Measurements from ENCODE around the gene ANP32E.
"Not testable (repeated sequence)": the region's sequence is repeated elsewhere in the genome, so short reads cannot be mapped to it uniquely, and the experiment has no call there.

ANP32E gene

DNA sequence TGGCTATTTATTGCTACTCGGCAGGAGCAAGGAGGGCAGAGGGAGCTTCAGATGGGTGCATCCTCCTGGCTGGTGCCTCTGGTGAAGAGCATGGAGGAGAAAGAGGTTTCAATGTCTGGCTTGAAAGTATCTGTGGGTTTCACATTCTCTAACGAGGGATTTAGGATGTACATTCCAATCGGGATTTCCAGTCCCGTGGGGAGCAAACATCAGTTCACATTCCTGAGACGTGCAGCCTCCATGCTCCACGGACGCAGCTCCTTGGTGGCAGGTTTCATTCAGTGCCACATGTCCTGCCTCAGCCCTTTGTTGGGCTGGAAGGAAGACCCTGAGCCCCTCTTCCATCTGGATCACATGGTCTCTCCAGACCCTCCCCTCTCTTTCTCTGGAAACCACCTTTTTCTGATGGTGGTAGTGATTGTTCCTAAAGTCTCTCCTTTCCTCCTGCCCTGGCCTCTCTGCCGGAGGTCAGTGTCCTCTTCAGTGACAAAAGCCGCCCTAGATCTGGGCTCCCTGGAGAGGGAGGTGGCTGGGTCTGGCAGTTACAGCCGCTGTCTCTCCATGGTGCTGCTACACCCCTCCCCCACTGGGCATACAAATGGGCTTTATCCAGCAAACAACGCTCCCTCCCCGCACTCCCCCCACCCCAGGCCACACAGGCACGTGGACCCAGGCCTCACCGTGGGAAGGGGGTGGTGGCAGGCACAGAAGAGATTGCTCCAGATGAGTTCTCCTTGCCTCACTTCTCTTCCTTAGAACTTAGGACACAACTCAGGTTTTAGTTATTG, 20.8 kb upstream of the ANP32E start:
- peak; percentile 88 for DNase-seq

DNA sequence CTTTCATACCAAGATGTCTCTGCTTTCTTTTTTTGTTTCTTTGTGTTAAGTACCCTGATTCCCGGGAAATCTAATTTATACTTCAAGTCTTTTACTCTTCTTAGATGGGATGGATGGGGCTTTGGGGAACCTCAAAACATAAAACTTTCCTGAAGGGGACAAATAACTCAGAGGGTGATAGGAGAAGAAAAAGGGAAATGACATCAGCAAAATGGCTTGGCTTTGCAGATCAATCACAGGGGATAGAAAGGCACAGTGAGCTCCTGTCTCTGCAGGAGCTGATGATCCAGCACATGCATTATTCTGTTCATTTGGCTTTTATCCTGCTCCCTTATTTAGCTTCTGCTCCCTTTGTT, 20.3 kb upstream of the ANP32E start:
- peak; percentile 73 for DNase-seq

DNA sequence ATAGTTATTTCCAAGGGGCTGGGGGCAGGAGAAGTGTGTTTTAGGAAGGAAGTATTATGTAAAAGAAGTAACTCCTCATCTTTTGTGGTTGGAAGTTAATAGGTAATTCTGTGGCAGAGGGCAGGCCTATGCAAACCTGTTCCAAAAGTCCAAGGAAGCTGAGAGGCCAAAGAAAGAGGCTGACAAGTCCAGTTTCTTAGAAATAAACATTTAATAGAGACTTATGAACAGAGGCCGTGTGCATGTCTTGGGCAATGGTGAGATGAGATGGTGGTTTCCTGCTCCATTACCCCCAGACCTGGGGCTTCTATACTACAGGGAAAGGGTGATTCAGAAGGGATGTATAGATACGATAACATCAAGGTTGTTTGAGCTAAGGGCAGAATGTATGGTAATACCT, 14.0 kb upstream of the ANP32E start:
- DNase-seq: no peak

DNA sequence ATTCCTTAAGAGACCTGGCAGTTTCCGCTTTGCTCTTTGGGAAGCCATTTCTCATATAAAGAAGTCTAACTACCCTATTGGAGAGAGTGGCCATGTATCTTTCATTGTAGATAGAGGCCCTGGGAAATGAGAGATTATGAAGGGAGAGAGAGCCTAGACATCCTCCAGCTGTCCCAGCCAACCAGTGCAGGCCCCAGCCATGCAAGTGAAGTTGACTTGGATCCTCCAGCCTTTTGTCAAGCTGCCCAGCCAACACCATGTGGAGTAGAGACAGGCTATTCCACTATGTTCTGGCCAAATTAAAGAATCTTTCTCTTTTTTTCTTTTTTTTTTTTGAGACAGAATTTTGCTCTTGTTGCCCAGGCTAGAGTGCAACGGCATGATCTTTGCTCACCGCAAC, 7.1 kb upstream of the ANP32E start:
- no peak for DNase-seq

DNA sequence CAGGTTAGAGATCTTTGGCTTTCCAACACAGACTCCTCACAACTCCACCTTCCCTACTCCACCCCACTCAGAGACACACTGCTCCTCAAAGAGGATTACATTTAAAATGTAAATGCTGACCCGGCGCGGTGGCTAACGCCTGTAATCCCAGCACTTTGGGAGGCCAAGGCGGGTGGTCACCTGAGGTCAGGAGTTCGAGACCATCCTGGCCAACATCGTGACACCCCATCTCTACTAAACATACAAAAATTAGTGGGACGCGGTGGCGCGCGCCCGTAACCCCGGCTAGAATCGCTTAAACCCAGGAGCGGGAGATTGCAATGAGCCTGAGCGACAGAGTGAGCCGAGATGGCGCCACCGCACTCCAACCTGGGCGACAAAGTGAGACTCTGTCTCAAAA, 1.8 kb upstream of the ANP32E start:
- no peak for DNase-seq

DNA sequence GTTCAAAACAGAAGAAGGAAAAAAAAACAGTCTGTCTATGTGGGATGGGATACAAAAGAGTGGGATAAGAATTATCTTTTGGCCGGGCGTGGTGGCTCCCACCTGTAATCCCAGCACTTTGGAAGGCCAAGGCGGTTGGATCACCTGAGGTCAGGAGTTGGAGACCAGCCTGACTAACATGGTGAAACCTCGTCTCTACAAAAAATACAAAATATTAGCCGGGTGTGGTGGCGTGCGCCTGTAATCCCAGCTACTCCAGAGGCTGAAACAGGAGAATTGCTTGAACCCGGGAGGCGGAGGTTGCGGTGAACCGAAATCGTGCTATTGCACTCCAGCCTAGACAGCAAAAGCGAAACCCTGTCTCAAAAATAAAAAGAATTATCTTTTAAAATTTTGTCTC, 1.3 kb upstream of the ANP32E start:
- not testable (repeated sequence) for DNase-seq

DNA sequence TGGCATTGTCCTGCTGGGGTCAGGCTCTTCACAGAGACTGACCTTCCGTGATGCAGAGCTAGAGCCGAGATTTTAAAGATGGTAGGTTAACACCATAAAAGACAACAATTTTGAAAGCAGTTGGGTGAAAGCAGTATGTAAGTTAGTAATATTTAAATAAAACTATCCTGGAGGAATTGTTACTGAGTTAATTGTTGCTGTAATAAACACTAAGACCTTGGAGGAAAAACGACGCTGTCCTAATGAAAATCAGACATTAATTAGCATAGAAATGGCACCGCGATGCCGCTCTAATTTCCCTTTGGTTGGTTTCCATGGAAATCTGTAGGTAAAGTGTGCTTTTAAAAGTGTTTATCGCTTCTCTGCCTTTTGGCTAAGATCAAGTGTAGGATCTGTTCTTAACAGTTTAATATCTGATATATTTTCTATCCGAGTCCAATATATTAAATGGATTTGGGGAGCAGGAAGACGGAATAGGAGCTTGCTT, 745 bp upstream of the ANP32E start:
- no peak for DNase-seq

DNA sequence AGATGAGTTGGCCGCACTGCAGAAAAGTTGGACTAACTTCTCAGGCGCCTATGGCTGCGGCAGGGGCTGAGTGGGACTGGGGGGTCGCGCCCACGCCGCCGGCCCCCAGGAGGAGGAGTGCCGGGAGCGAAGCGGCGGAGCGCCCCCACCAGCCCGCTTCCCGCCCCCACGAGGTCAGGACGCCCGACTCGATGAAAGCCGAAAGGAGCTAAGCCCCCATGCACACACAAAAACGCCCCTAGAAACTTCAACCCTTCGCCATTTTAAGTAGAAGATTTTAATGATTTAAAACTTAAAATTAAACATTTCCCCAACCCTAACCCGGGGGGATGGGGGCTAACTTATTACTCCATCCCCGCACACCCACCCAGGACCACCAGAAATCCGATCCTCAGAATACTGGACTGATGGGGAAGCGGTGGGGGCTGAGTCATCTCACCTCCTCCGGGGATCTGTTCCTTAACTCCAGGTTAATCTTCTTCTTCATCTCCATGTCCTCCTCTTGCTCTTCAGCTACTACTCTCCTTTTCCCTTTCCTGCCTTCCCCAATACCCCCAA, 539 bp downstream of the ANP32E start:
- peak; percentile 60 for DNase-seq

DNA sequence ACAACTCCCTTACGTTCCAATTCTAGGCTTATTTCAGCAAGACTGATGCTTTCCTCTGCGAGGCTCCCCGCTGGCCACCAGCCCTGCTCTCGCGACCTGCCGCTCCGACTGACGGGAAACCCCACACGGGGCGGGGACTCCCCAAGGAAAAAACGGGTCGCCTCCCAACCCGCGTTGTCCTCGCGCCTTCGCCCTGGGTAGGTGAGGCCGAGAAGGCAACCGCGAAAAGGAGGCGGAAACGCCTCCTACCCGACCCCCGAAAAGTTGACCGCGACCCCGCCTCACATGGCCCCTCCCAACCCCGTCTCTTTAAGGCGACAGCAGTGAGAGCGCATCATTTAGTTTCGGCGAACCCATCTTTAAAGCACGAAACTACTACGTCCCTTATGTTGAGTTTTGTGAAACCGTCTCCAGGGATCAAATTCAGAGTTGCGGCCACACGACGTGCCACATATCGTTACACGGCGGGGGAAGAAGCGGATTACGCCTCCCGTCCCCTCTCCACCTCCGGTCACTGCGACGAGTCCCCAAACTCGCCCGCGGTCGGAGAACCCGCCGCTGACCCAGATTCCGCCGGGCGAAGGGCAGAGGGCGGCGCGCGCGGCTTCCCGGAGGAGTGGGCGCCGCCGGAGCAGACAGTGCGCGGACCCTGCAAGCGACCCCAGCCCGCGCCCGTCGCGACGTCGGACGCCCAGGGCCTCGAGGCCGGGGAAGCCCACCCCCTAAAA, 1.2 kb downstream of the ANP32E start:
- peak; percentile 80 for DNase-seq

DNA sequence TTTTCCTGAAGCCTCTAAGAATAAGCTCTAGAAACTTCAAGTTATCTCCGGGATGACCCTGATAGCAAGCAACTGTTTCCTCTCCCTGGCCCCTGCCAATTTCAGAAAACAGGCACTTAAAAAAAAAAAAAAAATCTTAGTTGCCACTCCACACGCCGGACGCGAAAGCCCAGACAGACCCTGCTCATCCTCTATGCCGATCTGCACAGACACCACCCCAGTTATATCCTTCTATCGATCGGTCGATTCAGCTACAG, 1.7 kb downstream of the ANP32E start:
- DNase-seq: no peak

DNA sequence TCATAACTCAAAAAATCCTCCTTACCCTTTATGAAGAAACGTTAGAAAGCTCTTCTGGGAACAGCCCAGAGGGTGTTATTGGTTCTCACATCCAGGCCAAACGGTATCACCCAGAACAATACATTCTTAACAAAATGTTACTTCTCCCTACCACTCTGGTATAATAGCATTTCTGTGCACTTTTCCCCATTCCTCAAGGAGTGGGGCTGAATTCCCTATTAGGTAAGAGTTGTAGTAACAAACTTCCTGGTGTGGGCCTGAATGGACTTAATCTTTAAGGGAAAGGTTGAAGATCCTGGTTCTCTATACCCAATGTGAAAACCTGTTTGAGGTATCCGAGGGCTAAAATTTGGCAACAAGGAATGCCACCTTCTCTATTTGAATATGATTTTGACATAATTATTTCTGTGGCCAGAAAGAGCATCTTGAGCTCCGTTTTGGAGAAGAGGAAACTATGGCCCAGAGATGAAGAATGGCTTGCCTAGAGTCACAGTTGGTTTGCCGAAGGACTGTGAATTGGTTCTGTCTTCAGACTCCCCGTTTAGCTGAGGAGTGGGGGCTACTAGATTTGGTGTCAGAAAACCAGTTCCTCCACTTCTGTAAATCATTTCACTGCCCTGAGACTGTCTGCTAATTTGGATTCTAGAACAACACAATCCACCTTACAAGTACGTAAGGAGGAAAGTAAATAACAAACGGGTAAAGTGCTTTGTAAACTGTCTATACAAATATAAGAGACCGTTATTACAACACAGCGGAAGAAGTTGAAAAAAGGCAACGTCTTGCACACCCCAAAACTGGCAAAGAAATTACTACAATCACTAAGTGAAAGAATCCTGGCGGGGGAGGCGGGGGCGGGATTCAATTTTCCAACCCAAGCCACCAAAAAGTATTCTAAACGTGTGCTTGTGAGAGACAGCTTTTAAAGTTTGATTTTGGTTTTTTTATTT, 2.3 kb downstream of the ANP32E start:
- DNase-seq: no peak

DNA sequence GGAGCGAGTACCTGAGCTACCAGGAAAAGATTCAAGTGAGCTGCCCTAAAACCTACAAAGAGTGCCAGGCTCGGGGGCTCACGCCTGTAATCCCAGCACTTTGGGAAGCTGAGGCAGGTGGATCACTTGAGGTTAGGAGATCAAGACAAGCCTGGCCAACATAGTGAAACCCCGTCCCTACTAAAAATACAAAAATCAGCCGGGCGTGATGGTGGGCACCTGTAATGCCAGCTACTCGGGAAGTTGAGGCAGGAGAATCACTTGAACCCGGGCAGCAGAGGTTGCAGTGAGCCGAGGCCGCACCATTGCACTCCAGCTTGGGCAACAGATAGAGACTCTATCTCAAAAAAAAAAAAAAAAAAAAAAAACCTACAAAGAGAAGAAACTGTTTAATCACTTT, 3.0 kb downstream of the ANP32E start:
- DNase-seq: not testable (repeated sequence)

DNA sequence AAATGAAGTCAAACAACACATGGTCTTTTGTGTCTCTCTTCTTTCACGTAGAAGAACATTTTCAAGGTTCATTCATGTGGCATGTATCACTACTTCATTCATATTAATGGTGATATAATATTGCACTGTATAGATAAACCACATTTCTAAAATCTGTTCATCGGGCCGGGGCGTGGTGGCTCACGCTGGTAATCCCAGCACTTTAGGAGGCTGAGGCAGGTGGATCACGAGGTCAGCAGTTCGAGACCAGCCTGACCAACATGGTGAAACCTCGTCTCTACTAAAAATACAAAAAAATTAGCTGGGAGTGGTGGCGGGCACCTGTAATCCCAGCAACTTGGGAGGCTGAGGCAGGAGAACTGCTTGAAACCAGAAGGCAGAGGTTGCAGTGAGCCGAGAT, 7.7 kb downstream of the ANP32E start:
- DNase-seq: not testable (repeated sequence)

DNA sequence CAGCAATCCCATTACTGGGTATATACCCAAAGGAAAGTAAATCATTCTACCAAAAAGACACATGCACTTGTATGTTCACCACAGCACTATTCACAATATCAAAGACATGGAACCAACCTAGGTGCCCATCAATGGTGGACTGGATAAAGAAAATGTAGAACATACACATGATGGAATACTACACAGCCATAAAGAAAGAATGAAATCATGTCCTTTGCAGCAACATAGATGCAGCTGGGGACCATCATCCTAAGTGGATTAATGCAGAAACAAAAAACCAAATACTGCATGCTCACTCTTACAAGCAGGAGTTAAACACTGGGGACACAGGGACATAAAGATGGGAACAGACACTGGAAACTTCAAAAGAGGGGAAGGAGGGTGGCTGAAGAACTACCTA, 8.7 kb downstream of the ANP32E start:
- no peak for DNase-seq

DNA sequence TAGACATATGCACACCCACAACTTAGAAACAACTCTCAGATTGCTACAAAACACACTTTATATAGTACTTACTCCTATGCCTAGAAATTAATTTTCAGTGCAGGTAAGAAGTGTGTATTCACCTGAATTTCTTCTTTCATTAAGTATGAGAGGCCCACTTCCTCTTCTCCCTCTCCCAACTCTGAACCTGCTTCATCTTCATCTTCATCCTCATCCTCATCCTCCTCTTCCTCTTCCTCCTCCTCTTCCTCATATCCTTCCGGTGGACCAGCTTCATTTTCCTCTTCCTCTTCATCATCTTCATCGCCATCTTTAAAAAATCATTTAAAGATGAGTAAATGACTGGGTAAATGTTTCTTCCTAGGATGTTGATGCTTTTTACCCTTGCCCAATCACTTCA, 9.4 kb downstream of the ANP32E start:
- no peak for DNase-seq

DNA sequence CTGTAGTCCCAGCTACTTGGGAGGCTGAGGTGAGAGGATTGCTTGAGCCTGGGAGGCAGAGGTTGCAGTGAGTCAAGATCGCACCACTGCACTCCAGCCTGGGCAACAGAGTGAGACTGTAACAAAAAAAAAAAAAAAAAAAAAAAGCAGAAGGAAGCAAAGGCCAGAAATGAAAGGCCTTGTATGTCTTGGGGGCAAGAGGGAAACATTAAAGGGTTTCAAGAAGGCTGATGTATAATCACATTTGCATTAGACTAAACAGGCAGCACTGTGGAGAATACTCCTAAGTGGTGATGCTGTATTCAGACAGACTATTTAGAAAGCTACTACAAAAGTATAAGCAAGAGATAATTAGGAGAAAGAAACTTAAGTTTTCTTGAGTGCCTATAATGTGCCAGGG, 10.4 kb downstream of the ANP32E start:
- no peak for DNase-seq

DNA sequence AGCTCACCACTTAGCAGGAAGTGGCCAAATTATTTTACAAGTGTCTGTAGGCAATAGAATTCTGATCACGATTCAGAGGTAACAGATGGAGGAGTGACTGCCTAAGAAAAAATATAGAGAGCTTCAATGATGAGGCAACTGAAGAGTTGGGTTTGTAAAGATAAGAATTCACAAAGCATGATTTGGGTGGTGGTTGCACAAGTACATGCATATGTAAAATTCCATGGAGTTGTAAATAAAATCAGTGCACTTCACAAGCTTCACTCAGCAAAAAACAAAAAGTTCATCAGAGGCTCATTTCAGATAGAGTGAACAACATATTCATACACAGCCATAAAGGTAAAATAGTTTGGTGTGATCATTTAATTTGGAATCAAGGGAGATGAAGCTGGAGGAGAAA, 10.9 kb downstream of the ANP32E start:
- DNase-seq: no peak

DNA sequence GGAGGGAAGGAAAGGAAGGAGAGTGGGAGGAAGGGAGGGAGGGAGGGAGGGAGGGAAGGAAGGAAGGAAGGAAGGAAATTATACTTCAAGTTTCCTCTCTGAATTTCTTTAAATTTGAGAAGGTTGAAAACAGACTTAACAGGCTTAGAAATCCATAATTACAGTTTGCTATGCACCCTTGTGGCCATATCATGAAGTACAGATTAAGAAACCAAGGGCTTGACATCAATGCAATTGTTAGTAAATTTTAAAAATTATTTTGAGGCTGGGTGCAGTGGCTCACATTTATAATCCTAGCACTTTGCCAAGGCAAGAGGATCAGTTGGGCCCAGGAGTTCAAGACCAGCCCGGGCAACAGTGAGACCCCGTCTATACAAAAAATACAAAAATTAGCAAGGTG, 14.4 kb downstream of the ANP32E start:
- peak; percentile 30 for DNase-seq

DNA sequence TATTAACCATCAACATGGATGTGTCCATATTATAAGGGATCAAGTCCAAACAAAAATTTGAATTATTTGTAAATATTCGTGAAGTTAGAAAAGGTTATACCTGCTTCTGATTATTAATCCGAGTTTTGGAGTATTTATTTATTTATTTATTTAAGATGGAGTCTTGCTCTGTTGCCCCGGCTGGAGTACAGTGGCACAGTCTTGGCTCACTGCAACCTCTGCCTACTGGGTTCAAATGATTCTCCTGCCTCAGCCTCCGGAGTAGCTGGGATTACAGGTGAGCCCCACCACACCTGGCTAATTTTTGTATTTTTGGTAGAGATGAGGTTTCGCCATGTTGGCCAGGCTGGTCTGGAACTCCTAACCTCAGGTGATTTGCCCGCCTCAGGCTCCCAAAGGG, 20.1 kb downstream of the ANP32E start:
- DNase-seq: not testable (repeated sequence)

DNA sequence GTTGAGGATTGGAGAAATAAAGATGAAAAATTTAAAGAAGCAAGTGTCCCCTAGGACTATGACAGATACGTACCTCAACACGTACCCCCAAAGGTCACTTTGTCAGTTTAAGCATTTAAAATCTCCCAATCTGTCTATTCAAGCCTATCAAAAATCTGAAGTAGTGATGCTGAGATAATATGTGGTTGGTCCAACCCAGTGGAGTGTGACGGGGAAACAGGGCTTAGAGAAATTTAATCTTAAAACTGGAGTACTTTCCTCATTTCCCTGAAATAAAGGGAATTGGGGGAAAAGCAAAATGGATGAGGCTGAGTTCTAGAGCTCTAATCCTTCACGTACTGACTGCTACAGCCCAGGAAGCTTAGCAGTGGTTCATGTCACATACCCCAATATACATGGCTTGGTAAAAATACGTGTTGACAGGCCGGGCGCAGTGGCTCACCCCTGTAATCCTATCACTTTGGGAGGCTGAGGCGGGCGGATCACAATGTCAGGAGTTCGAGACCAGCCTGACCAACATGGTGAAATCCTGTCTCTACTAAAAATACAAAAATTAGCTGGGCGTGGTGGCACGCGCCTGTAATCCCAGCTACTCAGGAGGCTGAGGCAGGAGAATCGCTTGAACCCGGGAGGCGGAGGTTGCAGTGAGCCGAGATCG, 21.7 kb downstream of the ANP32E start:
- DNase-seq: not testable (repeated sequence)

DNA sequence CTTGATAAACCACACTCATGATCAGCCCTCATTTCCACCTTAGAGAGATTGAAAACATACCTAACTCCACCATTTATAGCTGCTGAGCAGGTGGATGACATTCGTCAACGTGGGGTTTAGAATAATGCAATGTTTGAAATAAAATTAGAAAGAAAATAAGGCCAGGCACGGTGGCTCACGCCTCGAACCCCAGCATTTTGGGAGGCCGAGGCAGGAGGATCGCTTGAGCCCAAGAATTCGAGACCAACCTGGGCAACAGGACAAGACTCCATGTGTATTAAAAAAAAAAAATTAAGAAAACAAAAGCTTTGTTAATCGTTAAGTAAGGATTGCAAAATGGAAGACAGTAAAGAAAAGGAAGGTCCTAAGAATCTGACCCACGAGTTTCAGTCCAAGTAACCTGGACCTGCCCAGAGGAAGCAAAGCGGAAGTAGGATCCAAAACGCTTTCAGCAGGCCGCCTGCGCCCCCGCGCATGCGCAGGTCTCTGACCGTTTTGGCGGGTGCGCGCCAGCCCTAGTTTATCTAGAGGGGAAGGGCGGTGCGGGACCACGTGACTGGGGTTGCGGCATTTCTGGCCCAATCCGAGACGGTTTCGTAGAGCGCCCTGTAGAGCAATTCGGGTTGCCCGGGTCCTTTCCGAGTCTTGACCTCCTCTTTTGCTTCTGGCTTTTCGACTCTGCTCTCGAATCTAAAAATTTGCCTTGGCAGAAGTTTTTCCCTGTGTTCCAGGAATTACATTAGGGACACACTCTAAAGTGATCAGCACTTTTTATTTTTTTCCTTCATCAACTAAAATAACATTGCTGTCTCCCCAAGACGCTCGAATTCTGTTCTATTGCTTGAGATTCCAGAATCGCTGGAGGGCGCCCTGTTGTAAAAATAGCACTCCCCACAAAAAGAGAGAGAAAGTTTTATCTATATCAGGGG, 22.5 kb downstream of the ANP32E start:
- peak; percentile 95 for DNase-seq

DNA sequence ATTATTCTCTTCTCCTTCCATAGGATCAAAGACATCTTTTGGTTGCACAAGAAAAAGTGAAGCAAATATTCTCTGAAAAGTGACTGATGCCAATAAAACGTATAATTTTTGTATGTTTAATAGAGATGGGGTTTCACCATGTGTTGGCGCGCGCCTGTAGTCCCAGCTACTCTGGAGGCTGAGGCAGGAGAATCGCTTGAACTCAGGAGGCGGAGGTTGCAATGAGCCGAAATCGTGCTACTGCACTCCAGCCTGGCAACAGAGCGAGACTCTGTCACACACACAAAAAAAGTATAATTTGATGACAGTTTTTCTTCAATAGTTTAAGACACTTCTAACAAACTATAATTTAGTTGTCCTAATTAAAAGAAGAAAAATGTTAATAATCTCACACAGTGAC, 23.8 kb downstream of the ANP32E start:
- DNase-seq: no peak

Data from NCI-H69 (cell line).